Erythroblast (primary cell): ENCODE measurements around the gene TCAF1.

ENCODE experiments used
- GATA1 ChIP-seq: IDR thresholded peaks from 2 replicates; pipeline ENCODE4 v1.6.1; 2011; ENCODE audit warnings: low read depth, mild to moderate bottlenecking, control low read depth, low read length, moderate library complexity
- POLR2A ChIP-seq: IDR thresholded peaks from 2 replicates; pipeline ENCODE4 v1.6.1; 2011; ENCODE audit warnings: mild to moderate bottlenecking, low read length

GRCh38 chr7:143876218-143876617, 25.8 kb downstream of the TCAF1 start:
- TF ChIP-seq POLR2A, result no peak
- no peak for TF ChIP-seq GATA1
